Measurements from ENCODE around the gene SSH3.

DNA sequence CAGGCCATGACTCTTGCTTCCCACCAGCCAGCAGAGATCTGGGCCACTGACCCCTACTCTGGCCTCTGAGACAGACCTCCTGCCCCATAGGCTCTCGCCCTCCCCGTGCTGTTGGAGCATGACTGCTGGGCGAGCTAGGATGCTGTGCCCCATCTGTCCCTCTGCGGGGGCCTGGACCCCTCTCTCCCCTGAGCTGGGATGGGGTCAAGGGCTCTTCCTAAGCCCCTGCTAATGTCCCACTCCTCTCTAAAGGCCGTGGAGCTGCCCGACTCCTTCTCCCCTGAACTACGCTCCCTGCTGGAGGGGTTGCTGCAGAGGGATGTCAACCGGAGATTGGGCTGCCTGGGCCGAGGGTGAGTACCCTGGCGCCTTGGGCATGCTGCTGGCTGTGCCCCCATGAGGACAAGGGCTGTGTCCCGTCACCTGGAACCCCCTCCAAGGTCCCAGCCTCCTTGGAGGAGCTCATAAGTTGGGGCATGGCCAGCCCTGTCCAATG is 20.4 kb upstream of the SSH3 start:
- TF ChIP-seq, protein P1, sequence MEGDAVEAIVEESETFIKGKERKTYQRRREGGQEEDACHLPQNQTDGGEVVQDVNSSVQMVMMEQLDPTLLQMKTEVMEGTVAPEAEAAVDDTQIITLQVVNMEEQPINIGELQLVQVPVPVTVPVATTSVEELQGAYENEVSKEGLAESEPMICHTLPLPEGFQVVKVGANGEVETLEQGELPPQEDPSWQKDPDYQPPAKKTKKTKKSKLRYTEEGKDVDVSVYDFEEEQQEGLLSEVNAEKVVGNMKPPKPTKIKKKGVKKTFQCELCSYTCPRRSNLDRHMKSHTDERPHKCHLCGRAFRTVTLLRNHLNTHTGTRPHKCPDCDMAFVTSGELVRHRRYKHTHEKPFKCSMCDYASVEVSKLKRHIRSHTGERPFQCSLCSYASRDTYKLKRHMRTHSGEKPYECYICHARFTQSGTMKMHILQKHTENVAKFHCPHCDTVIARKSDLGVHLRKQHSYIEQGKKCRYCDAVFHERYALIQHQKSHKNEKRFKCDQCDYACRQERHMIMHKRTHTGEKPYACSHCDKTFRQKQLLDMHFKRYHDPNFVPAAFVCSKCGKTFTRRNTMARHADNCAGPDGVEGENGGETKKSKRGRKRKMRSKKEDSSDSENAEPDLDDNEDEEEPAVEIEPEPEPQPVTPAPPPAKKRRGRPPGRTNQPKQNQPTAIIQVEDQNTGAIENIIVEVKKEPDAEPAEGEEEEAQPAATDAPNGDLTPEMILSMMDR (IDR thresholded peaks at IDR 0.05; ENCODE audit: control extremely low read depth in 1 of 3, insufficient read depth in 1 of 3, low read depth in 1 of 3, low read length in 3 of 3): no peak
- TF ChIP-seq RFX5 (IDR thresholded peaks at IDR 0.05; ENCODE audit: borderline replicate concordance, low read depth, low read length) (no peak), GTF2F1 (IDR thresholded peaks at IDR 0.05; ENCODE audit: borderline replicate concordance, low read depth, low read length) (no peak), FOSL1 (IDR thresholded peaks at IDR 0.05; ENCODE audit: insufficient read depth, low read depth, low read length) (no peak), BRCA1 (IDR thresholded peaks at IDR 0.05; ENCODE audit: low read depth, low read length) (no peak), RBBP5 (IDR thresholded peaks at IDR 0.05; ENCODE audit: borderline replicate concordance, low read depth, low read length) (no peak), BACH1 (IDR thresholded peaks at IDR 0.05; ENCODE audit: low read length) (no peak), POLR2A (IDR thresholded peaks at IDR 0.05; ENCODE audit: control extremely low read depth in 1 of 2, low read depth in 2 of 2, low read length in 2 of 2) (no peak), SP1 (IDR thresholded peaks at IDR 0.05; ENCODE audit: low read depth, low read length) (no peak), CHD1 (IDR thresholded peaks at IDR 0.05; ENCODE audit: low read depth, low read length) (no peak)
- TF ChIP-seq, protein P2, sequence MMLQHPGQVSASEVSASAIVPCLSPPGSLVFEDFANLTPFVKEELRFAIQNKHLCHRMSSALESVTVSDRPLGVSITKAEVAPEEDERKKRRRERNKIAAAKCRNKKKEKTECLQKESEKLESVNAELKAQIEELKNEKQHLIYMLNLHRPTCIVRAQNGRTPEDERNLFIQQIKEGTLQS (IDR thresholded peaks at IDR 0.05; ENCODE audit: insufficient read depth, low read depth, low read length): no peak
